ENCODE measurements around the gene PDE3A. TPM values are rescaled to one million over a fixed set of nuclear protein-coding genes. Genes with fewer than 3 reads are reported as not detected.

The PDE3A gene
- total RNA-seq, 2 experiments from 2014 or later: not detected

GRCh38 chr12:20339060-20339459 is 29.3 kb upstream of the PDE3A start:
- DNase-seq (ENCODE audit: low spot score): no peak
- intact Hi-C loops (cut with micrococcal nuclease; ENCODE audit: unreplicated experiment): no loop called here
- TF ChIP-seq CTCF (conservative IDR thresholded peaks at IDR 0.05; ENCODE audit: low read length) (no peak), EZH2phosphoT487 (IDR thresholded peaks at IDR 0.05; ENCODE audit: borderline replicate concordance, low read depth, low read length) (no peak)
- H3K27ac ChIP-seq (ENCODE audit: low read depth, low read length, poor library complexity, severe bottlenecking): no peak overlapping the region
- no peaks in the 10 kb centered on the region for H3K79me2 ChIP-seq (ENCODE audit: insufficient read depth, low read depth, low read length)
- no peak overlapping the region for H2AFZ ChIP-seq (ENCODE audit: low read length)
- H3K36me3 ChIP-seq (ENCODE audit: insufficient read depth, low read length): no peaks in the 10 kb centered on the region
- no TSS peak for BruUV-seq (replicated peaks)
- H3K4me3 ChIP-seq (ENCODE audit: low read depth, low read length, poor library complexity, severe bottlenecking): no peak overlapping the region
- H3K4me1 ChIP-seq (ENCODE audit: insufficient read depth, low read length, poor library complexity, severe bottlenecking): no peaks in the 10 kb centered on the region
- H4K20me1 ChIP-seq (ENCODE audit: insufficient read depth, low read length): no peaks in the 10 kb centered on the region
- no peaks in the 10 kb centered on the region for H3K9me2 ChIP-seq (ENCODE audit: insufficient read depth, low read length)
- ChIA-PET POLR2A (interaction anchor here (0.6 to 0.7 kb wide), 2 partner anchors 82 to 1050 kb away, joined by 3 read pairs; no protein-coding TSS in a partner anchor), CTCF (ENCODE audit: unreplicated experiment) (no interaction called here)
- H3K4me2 ChIP-seq (ENCODE audit: low read length): no peak overlapping the region
- no peaks in the 10 kb centered on the region for H3K9me3 ChIP-seq (ENCODE audit: low read length)

GRCh38 chr12:20342111-20342510 is 26.2 kb upstream of the PDE3A start:
- Histone ChIP-seq H3K9me2 (ENCODE audit: insufficient read depth, low read length) (no peaks in the 10 kb centered on the region), H3K27ac (ENCODE audit: low read depth, low read length, poor library complexity, severe bottlenecking) (no peak overlapping the region), H2AFZ (ENCODE audit: low read length) (no peak overlapping the region), H3K9me3 (ENCODE audit: low read length) (no peaks in the 10 kb centered on the region), H3K4me2 (ENCODE audit: low read length) (no peak overlapping the region), H3K79me2 (ENCODE audit: insufficient read depth, low read depth, low read length) (no peaks in the 10 kb centered on the region), H3K4me1 (ENCODE audit: insufficient read depth, low read length, poor library complexity, severe bottlenecking) (no peaks in the 10 kb centered on the region), H3K36me3 (ENCODE audit: insufficient read depth, low read length) (no peaks in the 10 kb centered on the region), H4K20me1 (ENCODE audit: insufficient read depth, low read length) (no peaks in the 10 kb centered on the region), H3K4me3 (ENCODE audit: low read depth, low read length, poor library complexity, severe bottlenecking) (no peak overlapping the region)
- BruUV-seq (replicated peaks): no TSS peak
- TF ChIP-seq EZH2phosphoT487 (IDR thresholded peaks at IDR 0.05; ENCODE audit: borderline replicate concordance, low read depth, low read length): no peak
- no peak for TF ChIP-seq CTCF (conservative IDR thresholded peaks at IDR 0.05; ENCODE audit: low read length)
- intact Hi-C loops (cut with micrococcal nuclease; ENCODE audit: unreplicated experiment): no loop called here
- ChIA-PET CTCF (ENCODE audit: unreplicated experiment) (no interaction called here), POLR2A (no interaction called here)
- DNase-seq (ENCODE audit: low spot score): no peak

- intact Hi-C loops (cut with micrococcal nuclease; ENCODE audit: unreplicated experiment): no loop called here
- Histone ChIP-seq H3K4me3 (ENCODE audit: low read depth, low read length, poor library complexity, severe bottlenecking) (no peak overlapping the region), H3K27ac (ENCODE audit: low read depth, low read length, poor library complexity, severe bottlenecking) (no peak overlapping the region), H3K79me2 (ENCODE audit: insufficient read depth, low read depth, low read length) (no peaks in the 10 kb centered on the region), H2AFZ (ENCODE audit: low read length) (no peak overlapping the region), H3K9me3 (ENCODE audit: low read length) (no peaks in the 10 kb centered on the region), H3K4me1 (ENCODE audit: insufficient read depth, low read length, poor library complexity, severe bottlenecking) (no peaks in the 10 kb centered on the region), H3K9me2 (ENCODE audit: insufficient read depth, low read length) (no peaks in the 10 kb centered on the region), H4K20me1 (ENCODE audit: insufficient read depth, low read length) (no peaks in the 10 kb centered on the region), H3K36me3 (ENCODE audit: insufficient read depth, low read length) (no peaks in the 10 kb centered on the region), H3K4me2 (ENCODE audit: low read length) (no peak overlapping the region)
- DNase-seq (ENCODE audit: low spot score): no peak
- CTCF ChIA-PET (ENCODE audit: unreplicated experiment): no interaction called here
- BruUV-seq (replicated peaks): no TSS peak
- POLR2A ChIA-PET: interaction anchor here (0.6 to 0.9 kb wide), 2 partner anchors 297 to 1899 kb away, joined by 3 read pairs; no protein-coding TSS in a partner anchor
- TF ChIP-seq CTCF (conservative IDR thresholded peaks at IDR 0.05; ENCODE audit: low read length) (no peak), EZH2phosphoT487 (IDR thresholded peaks at IDR 0.05; ENCODE audit: borderline replicate concordance, low read depth, low read length) (no peak)
Observed at GRCh38 chr12:20345866-20346265, 22.5 kb upstream of the PDE3A start.
